Measurements from ENCODE around the gene PTPRN2.
"Not testable (repeated sequence)": the region's sequence is repeated elsewhere in the genome, so short reads cannot be mapped to it uniquely, and the experiment has no call there.

PTPRN2 gene

DNA sequence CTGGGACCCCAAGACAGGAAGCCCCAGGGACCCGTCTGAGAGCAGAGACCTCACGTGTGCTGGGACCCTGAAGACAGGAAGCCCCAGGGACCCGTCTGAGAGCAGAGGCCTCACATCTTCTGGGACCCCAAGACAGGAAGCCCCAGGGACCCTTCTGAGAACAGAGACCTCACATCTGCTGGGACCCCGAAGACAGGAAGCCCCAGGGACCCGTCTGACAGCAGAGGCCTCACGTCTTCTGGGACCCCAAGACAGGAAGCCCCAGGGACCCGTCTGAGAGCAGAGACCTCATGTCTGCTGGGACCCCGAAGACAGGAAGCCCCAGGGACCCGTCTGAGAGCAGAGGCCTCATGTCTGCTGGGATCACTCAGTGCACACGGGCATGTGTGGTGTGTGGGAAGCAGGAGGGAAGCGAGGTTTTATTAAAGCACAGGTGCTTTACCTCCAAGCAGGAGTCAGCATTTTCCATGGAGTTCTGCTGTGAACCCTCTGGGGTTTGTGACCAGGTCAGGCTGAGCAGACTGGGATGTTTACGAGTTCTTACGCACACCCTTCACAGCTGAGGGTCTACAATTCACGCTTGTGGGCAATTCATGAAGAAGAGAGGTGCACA lies 660.2 kb downstream of the PTPRN2 start:
- no peak for DNase-seq

DNA sequence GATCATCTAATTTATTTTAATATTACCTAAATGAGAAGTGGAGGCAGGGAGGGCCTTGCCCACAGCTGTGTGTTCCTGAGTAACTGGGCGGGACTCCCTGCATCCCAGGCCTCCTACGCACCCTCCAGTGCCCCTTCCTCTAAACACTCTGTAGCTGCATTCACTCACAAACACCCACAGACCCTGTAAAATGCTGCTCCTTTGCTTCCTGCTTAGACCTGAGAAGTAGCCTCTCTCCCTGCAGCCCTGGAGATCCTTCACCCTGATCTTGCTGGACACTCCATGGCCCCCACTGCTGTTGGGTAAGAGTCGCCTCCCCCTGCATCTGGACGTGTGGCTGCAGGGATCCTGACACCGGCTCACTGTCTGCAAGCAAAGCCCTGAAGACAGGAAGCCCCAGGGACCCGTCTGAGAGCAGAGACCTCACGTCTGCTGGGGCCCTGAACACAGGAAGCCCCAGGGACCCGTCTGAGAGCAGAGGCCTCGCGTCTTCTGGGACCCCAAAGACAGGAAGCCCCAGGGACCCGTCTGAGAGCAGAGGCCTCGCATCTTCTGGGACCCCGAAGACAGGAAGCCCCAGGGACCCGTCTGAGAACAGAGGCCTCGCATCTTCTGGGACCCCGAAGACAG lies 661.0 kb downstream of the PTPRN2 start:
- no peak for DNase-seq

DNA sequence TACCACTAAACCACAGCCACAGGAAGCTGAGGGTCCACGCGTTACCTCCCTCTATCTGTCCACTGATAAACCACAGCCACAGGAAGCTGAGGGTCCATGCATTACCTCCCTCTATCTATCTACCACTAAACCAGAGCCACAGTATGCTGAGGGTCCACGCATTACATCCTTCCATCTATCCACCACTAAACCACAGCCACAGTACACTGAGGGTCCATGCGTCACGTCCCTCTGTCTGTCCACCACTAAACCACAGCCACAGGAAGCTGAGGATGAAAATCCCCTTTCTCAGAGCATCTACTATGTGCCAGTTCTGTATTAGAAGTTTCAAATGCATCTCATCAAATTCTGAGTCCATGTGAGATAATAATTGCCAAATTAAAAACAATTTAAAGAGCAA lies 661.5 kb downstream of the PTPRN2 start:
- DNase-seq, result no peak

GRCh38 chr7:157925383-157925875 lies 662.2 kb downstream of the PTPRN2 start:
- no peak for DNase-seq

DNA sequence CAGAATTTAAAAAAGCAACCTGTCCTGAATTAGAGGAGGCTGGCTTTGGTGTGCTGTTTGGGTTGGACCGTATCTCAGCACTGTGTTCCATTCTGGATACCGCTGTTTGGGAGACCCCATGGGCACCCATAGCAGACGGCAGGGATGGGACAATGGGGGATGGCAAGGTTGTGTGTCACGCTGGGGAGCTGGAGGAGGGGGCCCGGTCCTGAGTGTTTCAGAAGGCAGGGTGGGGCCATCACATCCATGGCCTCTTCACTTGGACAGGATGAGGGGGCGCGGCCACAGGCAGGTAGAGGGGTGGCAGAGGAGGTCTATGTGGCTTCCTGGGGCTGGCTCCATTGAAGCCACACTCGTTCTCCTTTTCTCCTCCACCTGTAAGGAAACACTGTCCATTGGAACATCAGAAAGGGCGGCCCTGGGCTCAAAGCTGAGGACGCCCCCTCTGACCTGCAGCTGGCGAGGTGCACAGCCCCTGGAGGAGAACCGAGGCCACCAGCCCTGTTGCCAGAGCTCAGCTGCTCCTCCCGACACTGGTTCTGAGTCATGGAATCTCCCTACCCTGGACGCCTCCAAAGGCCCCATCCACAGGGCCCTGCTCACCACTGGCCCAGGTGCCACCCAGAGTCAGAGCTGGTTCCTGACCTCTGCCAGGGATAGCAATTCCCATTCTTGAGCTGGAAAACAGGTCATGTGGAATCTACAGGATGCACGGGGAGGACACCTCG lies 663.6 kb downstream of the PTPRN2 start:
- DNase-seq, result no peak

DNA sequence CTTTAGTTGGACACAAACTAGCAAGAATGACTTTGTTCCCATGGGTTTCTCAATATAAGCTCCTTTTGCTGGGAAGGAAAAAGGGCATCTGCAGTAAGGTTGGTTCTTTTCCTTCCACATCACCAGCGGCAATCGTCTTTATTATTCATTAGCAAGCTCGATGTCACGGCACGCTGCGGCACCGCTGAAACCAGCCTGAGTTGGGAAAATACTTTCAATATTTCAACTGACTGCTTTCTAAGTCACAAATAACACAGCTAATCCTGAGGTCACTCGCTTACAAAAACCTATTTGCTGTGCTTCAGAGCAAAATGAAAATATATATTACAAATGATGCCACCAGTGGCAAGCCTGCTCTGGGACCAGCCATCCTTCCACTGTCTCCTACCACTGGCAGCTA lies 665.0 kb downstream of the PTPRN2 start:
- no peak for DNase-seq

DNA sequence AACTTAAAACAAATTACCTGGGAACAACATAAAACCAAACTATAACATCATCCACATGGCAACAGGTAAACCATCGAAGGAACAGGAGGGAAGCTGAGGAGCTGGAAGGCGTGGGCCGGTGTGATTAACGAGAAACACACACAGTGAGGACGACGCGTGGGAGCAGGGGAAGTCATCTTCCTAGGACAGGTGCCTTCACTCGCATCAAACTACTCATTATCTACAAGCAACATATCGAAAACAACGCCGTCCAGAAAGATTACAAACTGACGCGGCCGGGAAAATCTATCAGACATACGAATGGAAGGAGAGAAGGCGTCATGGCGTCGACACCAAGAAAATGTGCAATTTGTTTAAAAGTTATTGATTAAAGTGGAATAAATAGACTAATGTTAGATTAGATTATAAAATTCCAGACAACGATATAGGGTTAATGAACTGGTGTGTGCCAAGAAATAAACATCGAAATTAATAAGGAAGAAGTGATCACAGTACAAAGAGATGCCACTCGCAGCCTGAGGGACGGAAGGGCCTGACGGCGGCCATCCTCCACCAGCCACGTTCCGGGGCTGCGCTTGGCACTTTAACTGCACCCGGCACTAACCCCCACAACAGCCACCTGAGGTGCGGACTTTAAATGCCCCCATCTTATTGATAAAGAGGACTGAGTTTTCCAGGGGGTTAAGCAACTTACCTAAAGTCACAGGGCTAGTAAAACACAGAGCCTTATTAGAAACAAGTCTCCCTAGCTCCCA lies 669.1 kb downstream of the PTPRN2 start:
- DNase-seq, result no peak

DNA sequence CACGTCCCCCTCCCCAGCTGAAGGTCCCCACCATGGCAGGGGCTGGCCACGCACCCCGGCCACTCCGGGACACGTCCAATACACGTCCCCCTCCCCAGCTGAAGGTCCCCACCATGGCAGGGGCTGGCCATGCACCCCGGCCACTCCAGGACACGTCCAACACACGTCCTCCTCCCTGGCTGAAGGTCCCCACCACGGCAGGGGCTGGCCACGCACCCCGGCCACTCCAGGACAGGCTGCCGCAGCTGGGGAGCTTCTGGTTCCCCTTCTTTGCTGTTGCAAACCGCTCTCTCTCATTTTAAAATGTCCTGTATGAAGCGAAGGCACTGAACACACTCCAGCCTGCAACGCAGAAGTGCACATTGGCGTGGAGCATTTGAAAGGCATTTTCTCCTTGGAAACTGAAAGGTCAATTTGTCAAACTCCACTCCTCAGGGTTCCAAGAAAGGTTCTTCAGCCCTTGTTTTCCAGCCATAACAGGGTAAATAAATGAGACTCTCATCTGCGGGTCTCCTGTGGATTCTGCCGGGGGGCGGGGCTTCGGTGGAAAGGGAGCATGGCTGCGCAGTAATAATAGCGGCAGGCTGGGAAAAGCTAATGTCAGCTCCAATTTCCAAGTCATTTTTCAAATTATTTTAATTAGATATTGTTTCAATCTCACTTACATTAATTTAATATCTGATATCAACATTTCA lies 670.5 kb downstream of the PTPRN2 start:
- no peak for DNase-seq

DNA sequence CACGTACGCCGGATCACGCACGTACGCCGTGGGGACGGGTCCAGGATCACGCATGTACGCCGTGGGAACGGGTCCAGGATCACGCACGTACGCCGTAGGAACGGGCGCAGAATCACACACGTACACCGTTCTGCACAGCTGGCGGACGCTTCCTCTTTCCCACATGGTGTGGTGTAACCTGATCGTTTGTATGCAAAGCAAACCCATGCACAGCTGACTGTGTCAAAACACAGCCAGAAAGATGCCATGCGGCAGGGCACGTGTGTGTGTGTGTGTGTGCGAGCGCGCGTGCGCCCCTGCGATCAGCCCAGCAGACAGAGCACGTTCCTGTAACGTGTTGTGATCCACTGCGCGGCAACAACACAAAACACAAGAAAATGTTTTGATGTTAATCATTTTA lies 677.2 kb downstream of the PTPRN2 start:
- DNase-seq, result no peak

DNA sequence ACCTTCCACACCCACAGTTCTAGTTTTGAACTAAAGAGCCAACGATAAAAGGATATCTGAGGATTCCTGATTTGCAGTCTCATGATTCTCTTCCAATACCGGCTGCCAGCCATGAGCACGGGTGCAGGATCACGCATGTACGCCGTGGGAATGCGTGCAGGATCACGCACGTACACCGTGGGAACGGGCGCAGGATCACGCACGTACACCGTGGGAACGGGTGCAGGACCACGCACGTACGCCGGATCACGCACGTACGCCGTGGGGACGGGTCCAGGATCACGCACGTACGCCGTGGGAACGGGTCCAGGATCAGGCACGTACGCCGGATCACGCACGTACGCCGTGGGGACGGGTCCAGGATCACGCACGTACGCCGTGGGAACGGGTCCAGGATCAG lies 677.6 kb downstream of the PTPRN2 start:
- not testable (repeated sequence) for DNase-seq

DNA sequence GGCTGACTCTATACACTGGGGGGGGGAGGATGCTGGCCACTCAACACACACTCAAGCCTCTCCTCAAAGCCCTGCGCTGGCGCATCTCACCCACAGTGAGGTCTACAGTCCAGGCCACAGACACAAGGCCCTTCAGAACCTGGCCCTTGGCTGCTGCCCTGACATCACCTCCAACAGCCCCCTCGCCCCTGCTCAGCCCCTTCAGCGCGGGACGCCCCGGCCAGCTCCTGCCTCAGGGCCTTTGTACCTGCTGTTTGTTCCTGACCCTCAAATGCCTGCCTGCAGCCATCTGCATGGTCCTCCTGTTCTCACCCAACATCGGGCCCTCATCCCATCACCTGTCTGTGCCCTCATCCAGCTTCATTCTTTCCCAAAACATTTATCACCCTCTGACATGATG lies 678.3 kb downstream of the PTPRN2 start:
- no peak for DNase-seq

DNA sequence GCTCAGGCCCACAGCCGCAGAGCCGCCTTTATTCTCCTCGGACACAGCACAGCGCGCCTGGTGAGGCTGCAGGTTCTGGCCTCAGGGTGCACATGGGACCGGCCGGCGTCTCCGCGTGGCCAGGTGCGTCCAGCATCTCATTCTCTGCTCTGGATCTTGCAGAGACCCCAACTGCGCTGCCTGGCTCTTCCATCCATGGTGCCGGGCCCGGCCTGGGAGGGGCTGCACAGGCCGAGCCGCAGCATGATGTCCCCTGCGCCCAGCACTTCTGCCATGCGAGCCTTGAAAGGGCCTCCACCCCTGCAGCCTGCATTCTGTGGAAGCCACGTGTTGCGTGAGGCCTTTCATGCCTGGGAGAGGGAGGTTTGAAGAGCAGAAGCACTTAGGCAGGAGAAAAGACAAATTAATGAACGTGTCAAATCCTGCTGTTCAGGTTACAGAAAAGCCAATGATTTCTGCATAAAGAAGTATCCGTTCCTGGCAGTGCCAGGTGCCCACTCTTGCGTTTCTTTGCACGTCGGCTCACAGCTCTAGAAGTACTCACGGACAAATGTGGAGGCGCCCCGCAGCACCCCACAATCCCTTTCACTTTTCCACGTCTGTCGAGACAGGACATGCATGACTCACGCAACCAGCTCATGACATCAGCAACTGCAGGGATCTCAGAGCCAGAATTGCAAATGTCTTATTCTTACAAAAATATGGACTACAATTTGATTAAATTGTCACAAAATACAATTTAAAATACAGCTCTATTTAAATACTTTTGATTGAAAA lies 679.4 kb downstream of the PTPRN2 start:
- DNase-seq, result no peak

- no peak for DNase-seq
Measured at GRCh38 chr7:157907091-157907490, 680.5 kb downstream of the PTPRN2 start.

GRCh38 chr7:157906583-157906982 lies 681.0 kb downstream of the PTPRN2 start:
- DNase-seq, result no peak

DNA sequence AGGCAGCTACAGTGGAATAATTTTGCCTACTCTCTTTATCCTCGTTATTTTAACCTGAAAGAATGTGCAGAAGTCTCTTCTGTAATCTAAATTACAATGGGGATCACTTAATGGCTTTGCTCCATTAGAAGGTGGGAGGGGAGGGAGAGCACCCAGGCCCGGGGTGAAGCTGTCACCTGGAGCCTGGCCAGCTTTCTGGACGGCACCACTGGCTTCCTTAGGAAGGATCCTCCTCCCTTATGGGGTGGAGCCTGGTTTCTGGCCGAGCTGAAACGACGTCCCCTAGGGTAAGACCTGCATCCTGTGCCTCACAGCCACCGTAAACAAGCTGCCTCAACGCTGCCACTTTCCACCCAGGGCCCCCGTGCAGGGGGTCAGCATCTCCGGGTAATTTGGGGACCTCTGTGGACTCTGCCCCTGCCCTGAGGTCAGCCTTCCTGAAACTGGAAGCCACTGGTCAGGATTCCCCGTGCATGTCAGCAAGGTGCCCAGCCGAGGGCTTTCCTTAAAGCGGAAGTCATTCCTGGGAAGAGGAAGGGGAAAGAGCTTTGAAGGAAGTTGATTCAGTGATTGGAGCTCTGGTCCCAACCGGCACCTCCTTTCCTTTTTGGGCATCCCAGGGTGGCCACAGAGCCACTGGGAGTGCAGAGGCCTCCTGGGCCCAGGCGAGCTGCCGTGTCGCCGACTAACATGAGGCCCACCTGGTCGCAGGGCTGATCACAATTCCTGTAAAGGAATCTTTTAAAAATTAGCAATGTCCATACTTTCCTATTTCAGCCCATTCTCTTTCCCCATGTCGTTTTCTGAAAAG lies 681.8 kb downstream of the PTPRN2 start:
- DNase-seq, result no peak

DNA sequence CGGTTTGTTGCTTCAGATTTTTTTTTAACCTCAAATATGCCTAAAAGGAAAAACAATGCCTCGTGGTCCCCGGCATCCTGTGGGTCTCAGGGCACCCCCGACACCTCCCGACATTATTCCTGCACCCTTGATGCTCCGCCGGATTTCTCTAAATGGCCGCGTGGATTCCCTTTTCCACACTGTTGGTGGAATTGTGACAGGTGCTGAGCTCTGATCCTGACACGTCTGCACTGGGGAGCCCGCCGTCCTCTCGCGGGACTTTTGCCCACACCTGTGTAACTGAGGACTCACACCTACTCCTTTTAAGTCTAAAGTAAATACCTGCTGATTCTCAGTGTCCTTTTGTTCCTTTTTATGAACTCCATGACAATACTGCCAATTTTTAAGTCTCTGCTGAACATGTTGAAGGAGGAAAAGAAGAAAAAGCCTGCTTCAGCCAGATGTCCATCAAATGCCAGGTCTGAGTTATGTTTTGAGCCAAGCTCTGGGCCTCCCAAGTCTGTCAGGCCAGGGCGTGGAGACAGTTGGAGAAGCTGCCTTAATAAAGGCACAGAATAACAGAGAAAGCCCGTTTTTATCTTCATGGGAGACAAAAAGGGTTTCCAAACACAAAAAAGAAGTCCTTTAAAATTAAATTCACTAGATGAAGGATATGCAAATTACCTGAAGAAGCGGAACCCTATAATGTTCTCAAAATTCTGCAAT lies 682.6 kb downstream of the PTPRN2 start:
- DNase-seq, result no peak

GRCh38 chr7:157904211-157904865 lies 683.3 kb downstream of the PTPRN2 start:
- DNase-seq, result no peak

GRCh38 chr7:157903710-157904109 lies 683.9 kb downstream of the PTPRN2 start:
- DNase-seq, result no peak

DNA sequence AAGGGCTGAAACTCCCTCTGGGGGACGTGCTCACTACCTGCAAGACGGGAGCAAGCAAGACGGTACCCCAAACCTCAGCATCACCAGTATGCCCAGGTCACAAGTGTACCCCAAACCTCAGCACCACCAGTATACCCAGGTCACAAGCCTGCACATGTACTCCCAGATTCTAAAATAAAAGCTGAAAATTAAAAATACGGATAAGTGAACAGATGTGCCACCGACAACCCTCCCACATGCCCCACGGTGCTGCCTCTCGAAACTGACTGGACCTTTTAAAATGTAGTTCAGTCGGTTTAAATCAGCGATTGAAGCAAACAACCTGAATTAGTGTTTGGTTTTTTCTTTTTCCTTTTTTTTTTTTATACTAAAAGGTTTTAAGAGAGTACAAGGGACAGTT lies 684.3 kb downstream of the PTPRN2 start:
- no peak for DNase-seq
